Neuronal stem cell (in vitro differentiated cells): ENCODE data around the gene FAM193B.
A peak's percentile ranks its signal among the peaks of the same experiment; 100 is the strongest.
"Not testable (repeated sequence)": the region's sequence is repeated elsewhere in the genome, so short reads cannot be mapped to it uniquely, and the experiment has no call there.

Experiments used
- DNase-seq: peaks from one replicate; pipeline ENCODE4 v3.0.0-alpha.2; 2013; ENCODE audit warnings: low spot score
- H2AFZ ChIP-seq: one replicate; pipeline ENCODE4 v1.6.1; 2013; ENCODE audit warnings: mild to moderate bottlenecking, low read length, inconsistent platforms
- H2AK5ac ChIP-seq: 2 replicates; pipeline ENCODE4 v1.6.1; 2013; ENCODE audit warnings: low read depth, mild to moderate bottlenecking, inconsistent platforms, low read length, moderate library complexity, mixed read lengths
- H2BK120ac ChIP-seq: 2 replicates; pipeline ENCODE4 v1.6.1; 2013; ENCODE audit warnings: low read depth, mild to moderate bottlenecking, inconsistent platforms, low read length, moderate library complexity, mixed read lengths
- H2BK12ac ChIP-seq: one replicate; pipeline ENCODE4 v1.6.1; 2013; ENCODE audit warnings: low read length, inconsistent platforms
- H2BK15ac ChIP-seq: 2 replicates; pipeline ENCODE4 v1.6.1; 2013; ENCODE audit warnings: mild to moderate bottlenecking, low read length, inconsistent platforms, mixed read lengths
- H2BK5ac ChIP-seq: one replicate; pipeline ENCODE4 v1.6.1; 2013; ENCODE audit warnings: inconsistent platforms, mild to moderate bottlenecking, low read length, moderate library complexity
- H3K14ac ChIP-seq: one replicate; pipeline ENCODE4 v1.6.1; 2013; ENCODE audit warnings: low read length, inconsistent platforms
- H3K18ac ChIP-seq: 2 replicates; pipeline ENCODE4 v1.6.1; 2013; ENCODE audit warnings: low read length, inconsistent platforms
- H3K23ac ChIP-seq: 2 replicates; pipeline ENCODE4 v1.6.1; 2013; ENCODE audit warnings: low read depth, mild to moderate bottlenecking, mixed read lengths, low read length, inconsistent platforms; ENCODE audit not compliant: poor library complexity
- H3K27ac ChIP-seq: replicated peaks from 3 replicates; pipeline ENCODE4 v1.5.1; 2013; ENCODE audit warnings: low read length, inconsistent platforms
- H3K27me3 ChIP-seq, 3 experiments: 2 replicates each; pipeline ENCODE4 v1.6.1; 2013; ENCODE audit warnings: low read length in 3 of 3, mild to moderate bottlenecking in 2 of 3, inconsistent platforms in 1 of 3, low read depth in 1 of 3, mixed read lengths in 1 of 3, moderate library complexity in 1 of 3; ENCODE audit not compliant: control insufficient read depth in 3 of 3, insufficient read depth in 3 of 3
- H3K36me3 ChIP-seq, 2 donors: replicated peaks in 1 of 2; 2 replicates each; pipeline ENCODE4 v1.6.1; 2013; ENCODE audit warnings: low read length in 2 of 2; ENCODE audit not compliant: control insufficient read depth in 2 of 2, insufficient read depth in 2 of 2
- H3K4ac ChIP-seq: 2 replicates; pipeline ENCODE4 v1.6.1; 2013; ENCODE audit warnings: inconsistent platforms, mild to moderate bottlenecking, low read length, moderate library complexity
- H3K4me1 ChIP-seq, 2 donors: 1 replicate in 1 of 2; 2 replicates in 1 of 2; pipeline ENCODE4 v1.6.1; 2013; ENCODE audit warnings: low read length in 2 of 2, low read depth in 1 of 2; ENCODE audit not compliant: control insufficient read depth in 2 of 2, insufficient read depth in 1 of 2
- H3K4me2 ChIP-seq: one replicate; pipeline ENCODE4 v1.6.1; 2013; ENCODE audit warnings: mild to moderate bottlenecking, low read length, inconsistent platforms; ENCODE audit not compliant: insufficient read depth, poor library complexity, severe bottlenecking
- H3K4me3 ChIP-seq, 2 donors: 2 replicates each; pipeline ENCODE4 v1.5.1; 2013; ENCODE audit warnings: low read length in 2 of 2, mild to moderate bottlenecking in 2 of 2, inconsistent platforms in 1 of 2, moderate library complexity in 1 of 2
- H3K79me1 ChIP-seq: one replicate; pipeline ENCODE4 v1.6.1; 2013; ENCODE audit warnings: low read depth, mild to moderate bottlenecking, inconsistent platforms, low read length, moderate library complexity
- H3K9ac ChIP-seq: one replicate; pipeline ENCODE4 v1.6.1; 2013; ENCODE audit warnings: mild to moderate bottlenecking, low read depth, low read length, inconsistent platforms; ENCODE audit not compliant: poor library complexity
- H3K9me3 ChIP-seq, 2 donors: replicated peaks in 1 of 2; 2 replicates each; pipeline versions ENCODE3 to v1.6.1; 2013; ENCODE audit warnings: low read length in 2 of 2, mild to moderate bottlenecking in 2 of 2, inconsistent platforms in 1 of 2, low read depth in 1 of 2, mixed read lengths in 1 of 2, moderate library complexity in 1 of 2; ENCODE audit not compliant: control insufficient read depth in 2 of 2, insufficient read depth in 1 of 2
- H4K8ac ChIP-seq: one replicate; pipeline ENCODE4 v1.6.1; 2013; ENCODE audit warnings: low read depth, mild to moderate bottlenecking, inconsistent platforms, low read length, moderate library complexity
- H4K91ac ChIP-seq: one replicate; pipeline ENCODE4 v1.6.1; 2013; ENCODE audit warnings: low read length, low read depth, mild to moderate bottlenecking, inconsistent platforms; ENCODE audit not compliant: poor library complexity
- WGBS, 2 donors: extraction: QIAGEN DNeasy Blood & Tissue Kit; methylation state at CpG; one replicate each; pipeline ENCODE4 v1.1.7; 2013; ENCODE audit warnings: missing lambda C conversion rate in 2 of 2, mixed read lengths in 1 of 2; ENCODE audit not compliant: insufficient read length in 2 of 2, insufficient replicate concordance in 1 of 2; ENCODE audit errors: extremely low coverage in 2 of 2; 5-methylcytosine and 5-hydroxymethylcytosine counted together

The FAM193B gene

DNA sequence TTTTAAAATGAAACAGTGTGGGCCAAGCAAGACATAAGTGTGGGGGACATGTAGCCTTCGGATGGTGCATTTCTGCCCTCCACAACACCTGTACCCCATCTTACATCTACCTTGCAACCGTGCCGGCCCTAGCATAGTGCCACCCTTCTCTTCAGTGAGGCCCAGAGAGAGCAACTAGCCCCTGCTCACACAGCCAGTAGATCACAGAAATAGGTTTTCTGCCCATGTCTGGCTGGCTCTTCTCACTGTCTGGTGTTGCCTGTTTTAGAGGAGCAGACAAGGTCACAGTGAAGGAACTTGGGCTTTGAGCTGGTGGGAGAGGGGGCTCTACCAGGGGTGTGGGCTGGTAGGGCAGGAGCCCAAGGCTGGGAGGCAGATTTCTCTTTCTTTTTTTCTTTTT lies 68.1 kb downstream of the FAM193B start:
- Histone ChIP-seq H3K4me3 (no peak overlapping the region), H3K36me3 (peaks cover 75 to 97% of the 10 kb centered on the region in 2 donors), H2BK12ac (no peak overlapping the region), H4K8ac (peak overlapping the region; percentile 52), H2AK5ac (no peak overlapping the region), H3K4ac (no peak overlapping the region), H4K91ac (no peak overlapping the region), H3K4me1 (peaks cover 0 to 4% of the 10 kb centered on the region in 2 donors), H3K9me3 (peaks cover 0 to 2% of the 10 kb centered on the region in 2 donors), H3K9ac (no peak overlapping the region), H2AFZ (no peak overlapping the region), H3K27me3 (no peaks in the 10 kb centered on the region), H3K14ac (no peak overlapping the region), H2BK15ac (no peak overlapping the region), H3K18ac (no peak overlapping the region), H2BK5ac (no peak overlapping the region), H3K27ac (no peak overlapping the region), H3K23ac (no peak overlapping the region), H2BK120ac (no peak overlapping the region), H3K4me2 (no peak overlapping the region), H3K79me1 (peaks cover 25% of the 10 kb centered on the region)
- DNase-seq = no peak
- no CpG with 5 or more reads among the region's 3 CpGs for WGBS, 2 donors

DNA sequence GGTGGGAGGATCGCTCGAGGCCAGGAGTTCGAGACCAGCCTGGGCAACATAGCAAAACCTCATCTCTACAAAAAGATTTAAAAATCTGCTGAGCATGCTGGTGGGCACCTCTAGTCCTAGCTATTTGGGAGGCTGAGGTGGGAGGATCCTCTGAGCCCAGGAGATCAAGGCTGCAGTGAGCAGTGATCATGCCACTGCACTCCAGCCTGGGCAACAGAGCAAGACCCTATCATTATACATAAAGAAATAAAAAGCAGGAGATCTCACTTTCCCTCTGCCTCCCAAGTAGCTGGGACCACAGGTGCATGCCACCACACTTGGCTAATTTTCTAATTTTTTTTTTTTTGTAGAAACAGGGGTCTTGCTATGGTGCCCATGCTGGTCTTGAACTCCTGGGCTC lies 68.6 kb downstream of the FAM193B start:
- not testable (repeated sequence) for H3K14ac ChIP-seq, H3K4ac ChIP-seq, H2BK120ac ChIP-seq, H2BK12ac ChIP-seq, H3K9ac ChIP-seq, H3K23ac ChIP-seq, H2BK15ac ChIP-seq, H3K4me3 ChIP-seq, H2AFZ ChIP-seq, H3K4me1 ChIP-seq, H3K9me3 ChIP-seq, H2AK5ac ChIP-seq, H2BK5ac ChIP-seq, H3K18ac ChIP-seq, H4K8ac ChIP-seq, H3K27ac ChIP-seq, H3K4me2 ChIP-seq, H3K27me3 ChIP-seq, H4K91ac ChIP-seq, DNase-seq
- peaks cover 70 to 95% of the 10 kb centered on the region in 2 donors for H3K36me3 ChIP-seq
- WGBS, 2 donors = no CpG with 5 or more reads among the region's 3 CpGs
- peaks cover 20% of the 10 kb centered on the region for H3K79me1 ChIP-seq

DNA sequence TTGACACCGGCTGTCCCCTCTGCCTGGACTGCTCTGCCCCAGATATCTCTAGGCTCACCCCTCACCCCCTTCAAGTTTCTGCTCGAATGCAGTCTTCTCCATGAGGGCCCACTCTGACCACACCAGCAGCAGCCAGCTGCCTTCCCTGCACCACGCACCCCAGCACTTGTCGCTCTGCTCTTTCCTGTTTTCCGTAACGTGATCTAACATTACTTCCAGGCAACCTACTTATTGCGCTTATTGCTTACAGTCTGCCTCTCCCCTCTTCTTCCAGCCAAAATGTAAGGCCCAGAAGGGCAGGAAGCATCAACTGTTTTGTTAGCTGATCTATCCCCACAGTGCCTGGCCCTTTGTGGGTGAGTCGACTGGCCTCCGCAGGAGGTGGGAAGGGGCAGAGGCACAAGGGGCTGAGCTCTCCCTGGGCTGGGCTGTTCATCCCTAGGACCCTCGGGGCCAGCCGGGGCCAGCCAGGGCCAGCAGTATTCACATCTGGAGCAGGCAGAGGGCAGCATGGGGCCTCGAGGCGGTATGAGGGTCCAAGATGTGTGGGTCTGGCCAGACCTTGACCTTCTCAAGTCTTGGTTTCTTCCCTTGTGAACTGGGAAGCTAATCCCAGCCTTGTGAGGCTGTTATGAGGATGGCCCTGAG lies 69.3 kb downstream of the FAM193B start:
- H2BK12ac ChIP-seq = no peak overlapping the region
- H3K9ac ChIP-seq = peak overlapping the region; percentile 77
- peak overlapping the region in 1 of 2 donors; percentile 39 for H3K4me3 ChIP-seq
- H3K23ac ChIP-seq = peak overlapping the region; percentile 98
- H2AFZ ChIP-seq = no peak overlapping the region
- H3K27me3 ChIP-seq = no peaks in the 10 kb centered on the region
- H3K18ac ChIP-seq = no peak overlapping the region
- H2AK5ac ChIP-seq = no peak overlapping the region
- no peak overlapping the region for H3K27ac ChIP-seq
- no peak overlapping the region for H4K91ac ChIP-seq
- H4K8ac ChIP-seq = peak overlapping the region; percentile 29
- peaks cover 0 to 2% of the 10 kb centered on the region in 2 donors for H3K4me1 ChIP-seq
- H3K9me3 ChIP-seq = peaks cover 0 to 2% of the 10 kb centered on the region in 2 donors
- H3K14ac ChIP-seq = peak overlapping the region; percentile 31
- H3K36me3 ChIP-seq = peaks cover 63 to 90% of the 10 kb centered on the region in 2 donors
- H3K4me2 ChIP-seq = no peak overlapping the region
- no peak for DNase-seq
- H2BK15ac ChIP-seq = no peak overlapping the region
- no CpG with 5 or more reads among the region's 13 CpGs for WGBS, 2 donors
- peaks cover 14% of the 10 kb centered on the region for H3K79me1 ChIP-seq
- H2BK120ac ChIP-seq = peak overlapping the region; percentile 9
- H2BK5ac ChIP-seq = no peak overlapping the region
- H3K4ac ChIP-seq = no peak overlapping the region

DNA sequence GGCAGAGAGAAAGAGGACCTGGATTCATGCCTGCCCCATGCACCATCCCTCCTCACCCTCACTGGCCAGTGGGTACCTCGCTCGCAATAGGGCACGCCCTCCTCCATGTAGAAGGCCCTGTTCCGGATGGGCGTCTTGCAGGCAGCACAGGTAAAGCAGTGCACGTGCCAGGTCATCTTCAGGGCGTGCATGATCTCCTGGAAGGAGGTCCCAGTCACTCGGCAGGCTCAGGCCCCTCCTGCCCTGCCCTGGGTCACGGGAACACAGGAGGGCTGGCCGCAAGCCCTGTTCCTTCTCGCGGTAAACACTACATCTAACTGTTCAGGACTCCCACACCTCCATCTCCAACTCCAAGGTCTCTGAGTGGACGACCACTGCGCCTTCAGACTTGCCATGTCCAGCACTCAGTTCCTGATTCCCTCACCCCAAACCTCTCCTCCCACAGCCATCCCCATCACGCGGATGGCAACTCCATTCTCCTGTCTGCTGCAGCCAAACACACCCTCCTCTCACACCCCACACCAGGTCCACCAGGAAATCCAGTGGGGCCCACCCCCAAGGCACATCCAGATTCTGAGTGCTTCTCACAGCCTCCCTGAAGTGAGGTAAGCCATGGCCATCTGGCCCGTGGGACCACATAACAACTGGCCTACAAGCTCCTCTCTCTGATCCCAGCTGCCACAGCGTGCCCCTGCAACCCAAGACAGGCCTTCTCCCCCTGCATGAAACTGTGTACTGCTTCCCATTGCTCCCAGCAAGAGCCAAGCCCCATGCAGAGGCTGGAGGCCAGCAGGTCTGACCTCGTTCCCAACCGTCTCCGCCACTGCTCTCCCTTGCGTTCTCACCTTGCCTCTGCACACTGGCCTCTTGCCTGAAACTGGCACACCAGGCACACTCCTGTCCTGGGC lies 70.1 kb downstream of the FAM193B start:
- Histone ChIP-seq H3K4ac (no peak overlapping the region), H3K27me3 (no peaks in the 10 kb centered on the region), H3K18ac (peak overlapping the region; percentile 48), H2AK5ac (no peak overlapping the region), H3K4me2 (no peak overlapping the region), H4K91ac (no peak overlapping the region), H3K4me3 (peak overlapping the region in 1 of 2 donors; percentile 39), H3K23ac (peak overlapping the region; percentile 98), H3K9ac (peak overlapping the region; percentile 77), H3K14ac (peak overlapping the region; percentile 6), H3K36me3 (peaks cover 62 to 90% of the 10 kb centered on the region in 2 donors), H2BK15ac (no peak overlapping the region), H3K4me1 (peaks cover 0 to 7% of the 10 kb centered on the region in 2 donors), H3K79me1 (peaks cover 13% of the 10 kb centered on the region), H4K8ac (peak overlapping the region; percentile 29), H2BK120ac (peak overlapping the region; percentile 9), H2BK12ac (no peak overlapping the region), H2AFZ (no peak overlapping the region), H3K27ac (no peak overlapping the region), H2BK5ac (peak overlapping the region; percentile 53), H3K9me3 (peaks cover 0 to 4% of the 10 kb centered on the region in 2 donors)
- no CpG with 5 or more reads among the region's 22 CpGs for WGBS, 2 donors
- no peak for DNase-seq
